Natural killer cell treated with Interleukin-12 subunit alpha and Interleukin-12 subunit beta and Interleukin-15 and Interleukin-18, amount 100 ng/mL, for 72 hours (primary cell): ENCODE measurements around the gene CLDN12. TPM values are rescaled to one million over a fixed set of nuclear protein-coding genes. Genes with fewer than 3 reads are reported as not detected.
"Not testable (repeated sequence)": the region's sequence is repeated elsewhere in the genome, so short reads cannot be mapped to it uniquely, and the experiment has no call there.

ENCODE experiments used
- ATAC-seq, 2 donors: fragments of 150-1000 bp; cut with Tn5 transposase in 1 of 2; sonication (Bioruptor Pico), chemical (Tn5 transposase) in 1 of 2; 2 replicates each; pipeline ENCODE4 v1.10.0; 2021
- DNase-seq: peaks from one replicate; pipeline ENCODE4 v3.0.0; 2022; ENCODE audit warnings: low spot score
- H3K27ac Mint-ChIP-seq, 2 donors: 1 replicate in 1 of 2; 2 replicates in 1 of 2; pipeline ENCODE4 v1.8.0; 2022; ENCODE audit warnings: mixed read lengths in 2 of 2, mild to moderate bottlenecking in 1 of 2, moderate library complexity in 1 of 2
- H3K27me3 Mint-ChIP-seq, 2 donors: 1 replicate in 1 of 2; 2 replicates in 1 of 2; pipeline ENCODE4 v1.8.0; 2022; ENCODE audit warnings: mixed read lengths in 2 of 2
- H3K36me3 Mint-ChIP-seq: one replicate; pipeline ENCODE4 v1.8.0; 2022; ENCODE audit warnings: mixed read lengths
- H3K4me1 Mint-ChIP-seq, 2 donors: 1 replicate in 1 of 2; 2 replicates in 1 of 2; pipeline ENCODE4 v1.8.0; 2022; ENCODE audit warnings: low read depth in 2 of 2, mixed read lengths in 2 of 2, mild to moderate bottlenecking in 1 of 2
- H3K4me3 Mint-ChIP-seq: one replicate; pipeline ENCODE4 v1.8.0; 2022; ENCODE audit warnings: mixed read lengths
- H3K9me3 Mint-ChIP-seq: 2 replicates; pipeline ENCODE4 v1.8.0; 2022; ENCODE audit warnings: mixed read lengths
- total RNA-seq, 2 donors: library from RNA; stranded (reverse); gene quantifications; one replicate each; pipeline ENCODE4 v1.2.3, GENCODE V29; 2022

Gene CLDN12
- total RNA-seq, 2 donors from 2014 or later, result 4.4 to 5.2 TPM

GRCh38 chr7:90455163-90456030, 52.1 kb downstream of the CLDN12 start:
- Mint-ChIP-seq H3K36me3 (no peaks in the 10 kb centered on the region), H3K9me3 (no peaks in the 10 kb centered on the region), H3K4me3 (peak overlapping the region; percentile 28), H3K4me1 (peaks cover 6% of the 10 kb centered on the region in 2 donors), H3K27me3 (peaks cover 24 to 40% of the 10 kb centered on the region in 2 donors), H3K27ac (no peak overlapping the region)
- DNase-seq (no peak), ATAC-seq (no peak)

- no peak overlapping the region for H3K27ac Mint-ChIP-seq
- peaks cover under 1% of the 10 kb centered on the region for H3K36me3 Mint-ChIP-seq
- H3K4me1 Mint-ChIP-seq, result peaks cover 6% of the 10 kb centered on the region in 2 donors
- no peak for DNase-seq
- no peak overlapping the region for H3K4me3 Mint-ChIP-seq
- no peak for ATAC-seq
- peaks cover 16 to 26% of the 10 kb centered on the region in 2 donors for H3K27me3 Mint-ChIP-seq
- no peaks in the 10 kb centered on the region for H3K9me3 Mint-ChIP-seq
Measured at GRCh38 chr7:90458104-90458503, 54.8 kb downstream of the CLDN12 start.

- DNase-seq, result no peak
- peaks cover 16 to 26% of the 10 kb centered on the region in 2 donors for H3K27me3 Mint-ChIP-seq
- no peak for ATAC-seq
- peaks cover 8% of the 10 kb centered on the region for H3K36me3 Mint-ChIP-seq
- no peak overlapping the region for H3K4me3 Mint-ChIP-seq
- H3K4me1 Mint-ChIP-seq, result peaks cover 13% of the 10 kb centered on the region in 2 donors
- no peak overlapping the region for H3K27ac Mint-ChIP-seq
- peaks cover 4% of the 10 kb centered on the region for H3K9me3 Mint-ChIP-seq
Measured at GRCh38 chr7:90459888-90460287, 56.6 kb downstream of the CLDN12 start.

GRCh38 chr7:90461219-90461618, 58.0 kb downstream of the CLDN12 start:
- Mint-ChIP-seq H3K36me3 (peaks cover 19% of the 10 kb centered on the region), H3K27ac (no peak overlapping the region), H3K4me3 (no peak overlapping the region), H3K27me3 (peaks cover 5 to 13% of the 10 kb centered on the region in 2 donors), H3K4me1 (peaks cover 7% of the 10 kb centered on the region in 2 donors), H3K9me3 (peaks cover 4% of the 10 kb centered on the region)
- ATAC-seq (no peak), DNase-seq (no peak)

- H3K27me3 Mint-ChIP-seq, H3K9me3 Mint-ChIP-seq, H3K4me1 Mint-ChIP-seq, DNase-seq: not testable (repeated sequence)
- peaks cover 19% of the 10 kb centered on the region for H3K36me3 Mint-ChIP-seq
- peak overlapping the region in 1 of 2 donors; percentile 13 for H3K27ac Mint-ChIP-seq
- H3K4me3 Mint-ChIP-seq, result peak overlapping the region; percentile 38
- ATAC-seq, result peak in 1 of 2 donors; percentile 45
Measured at GRCh38 chr7:90463151-90463628, 59.9 kb downstream of the CLDN12 start.

Other genes starting within 250 kb of the CLDN12 start
- 10 to 100 TPM; 13.2 to 37.2 TPM for gene STEAP1, start 249.0 kb upstream of the CLDN12 start, total RNA-seq
- 1 to 10 TPM; 1.8 to 3.1 TPM for gene STEAP2, start 191.7 kb upstream of the CLDN12 start, total RNA-seq
- gene CFAP69, start 158.3 kb upstream of the CLDN12 start, total RNA-seq, result under 1 TPM; 0.21 to 0.33 TPM
- not detected for gene FAM237B, start 82.2 kb upstream of the CLDN12 start, total RNA-seq
- 10 to 100 TPM; 17.9 to 28.9 TPM for gene GTPBP10, start 56.7 kb upstream of the CLDN12 start, total RNA-seq
- gene PTTG1IP2, start 66.2 kb downstream of the CLDN12 start, total RNA-seq, result not detected
- gene CDK14, start 192.9 kb downstream of the CLDN12 start, total RNA-seq, result 1 to 10 TPM in 1 of 2 donors, under 1 TPM in 1; 0.76 to 2.8 TPM